Left hindlimb (tissue), 1 donor: ENCODE measurements around the gene SERPIND1.
"Not testable (repeated sequence)": the region's sequence is repeated elsewhere in the genome, so short reads cannot be mapped to it uniquely, and the experiment has no call there.

Experiments used
- DNase-seq: peaks from one replicate; pipeline ENCODE4 v3.0.0-alpha.2; 2018

Gene SERPIND1

GRCh38 chr22:20773793-20774212 lies at the start of gene SERPIND1:
Gene SERPIND1 (plus strand): TSS chr22:20774113. CDS start chr22:20779313, 5,200 bp downstream.
- DNase-seq = no peak

- DNase-seq = no peak
Measured at GRCh38 chr22:20724676-20725454, 49.0 kb upstream of the SERPIND1 start.

- DNase-seq = no peak
Measured at GRCh38 chr22:20725987-20726558, 47.8 kb upstream of the SERPIND1 start.

- DNase-seq = no peak
Measured at GRCh38 chr22:20727118-20728015, 46.5 kb upstream of the SERPIND1 start.

- DNase-seq = no peak
Measured at GRCh38 chr22:20728523-20729190, 45.3 kb upstream of the SERPIND1 start.

- no peak for DNase-seq
Measured at GRCh38 chr22:20729194-20729593, 44.7 kb upstream of the SERPIND1 start.

- not testable (repeated sequence) for DNase-seq
Measured at GRCh38 chr22:20732431-20732830, 41.5 kb upstream of the SERPIND1 start.

GRCh38 chr22:20735356-20736162 lies 38.4 kb upstream of the SERPIND1 start:
- not testable (repeated sequence) for DNase-seq

- DNase-seq = not testable (repeated sequence)
Measured at GRCh38 chr22:20736891-20737290, 37.0 kb upstream of the SERPIND1 start.

GRCh38 chr22:20738394-20739089 lies 35.4 kb upstream of the SERPIND1 start:
- DNase-seq = no peak

- no peak for DNase-seq
Measured at GRCh38 chr22:20740222-20740951, 33.5 kb upstream of the SERPIND1 start.

GRCh38 chr22:20741008-20741633 lies 32.8 kb upstream of the SERPIND1 start:
- no peak for DNase-seq

GRCh38 chr22:20741634-20742581 lies 32.0 kb upstream of the SERPIND1 start:
- DNase-seq = no peak

GRCh38 chr22:20742764-20743163 lies 31.1 kb upstream of the SERPIND1 start:
- DNase-seq = no peak

GRCh38 chr22:20744456-20744855 lies 29.5 kb upstream of the SERPIND1 start:
- no peak for DNase-seq

- DNase-seq = no peak
Measured at GRCh38 chr22:20745119-20745518, 28.8 kb upstream of the SERPIND1 start.

- DNase-seq = no peak
Measured at GRCh38 chr22:20746431-20747189, 27.3 kb upstream of the SERPIND1 start.

- no peak for DNase-seq
Measured at GRCh38 chr22:20747223-20747622, 26.7 kb upstream of the SERPIND1 start.
